NCI-H187 (cell line): ENCODE results near the gene TNFAIP8L1.

Source experiments
- DNase-seq, 2 experiments: peaks; one replicate each; lab custom pipeline; 2025; lab: John Stamatoyannopoulos, UW

TNFAIP8L1 gene

GRCh38 chr19:4702764-4703163, 63.4 kb downstream of the TNFAIP8L1 start:
- DNase-seq = no peak

GRCh38 chr19:4703671-4704316, 64.5 kb downstream of the TNFAIP8L1 start:
- no peak for DNase-seq

DNA sequence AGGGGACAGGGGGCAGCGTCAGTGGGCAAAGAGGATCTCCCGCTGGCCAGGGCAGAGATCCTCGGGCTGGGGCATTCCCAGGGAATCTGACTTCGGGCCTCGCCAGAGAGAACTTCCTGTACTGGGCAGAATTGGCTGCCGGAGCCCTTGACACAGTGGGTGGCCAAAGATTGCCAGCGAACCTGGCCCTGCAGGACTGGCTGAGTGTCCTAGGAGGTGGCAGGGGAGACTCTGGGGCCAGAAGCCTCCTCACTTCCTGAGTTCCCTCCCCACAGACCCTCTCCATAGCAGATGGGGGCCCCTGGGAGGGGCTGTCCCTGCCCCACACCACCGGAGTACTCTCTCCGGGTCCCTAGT, 65.0 kb downstream of the TNFAIP8L1 start:
- no peak for DNase-seq
